Right lobe of liver (tissue), 6 donors: ENCODE results near the gene TCOF1. TPM values are rescaled to one million over a fixed set of nuclear protein-coding genes. Genes with fewer than 3 reads are reported as not detected.

Experiments used
- ATAC-seq, 4 donors: fragments of 200-7000 bp; cut with Tn5 transposase; one replicate each; pipeline ENCODE4 v1.9.1; 2020; ENCODE audit warnings: mild to moderate bottlenecking in 4 of 4, moderate library complexity in 4 of 4
- DNase-seq, 3 donors: peaks; one replicate each; pipeline ENCODE4 v3.0.0-alpha.2; 2020
- H3K27ac ChIP-seq, 3 donors: fragments of 200-600 bp; one replicate each; pipeline ENCODE4 v1.8.0; 2022
- H3K27me3 ChIP-seq, 2 donors: fragments of 200-600 bp; one replicate each; pipeline ENCODE4 v1.8.0; 2022
- H3K36me3 ChIP-seq, 4 donors: fragments of 200-600 bp; sonication (generic) in 1 of 4; one replicate each; pipeline versions ENCODE4 v1.5.1 to v1.8.0; 2017 to 2022; ENCODE audit warnings: control low read depth in 1 of 4
- H3K4me1 ChIP-seq, 4 donors: fragments of 200-600 bp; sonication (generic) in 1 of 4; one replicate each; pipeline versions ENCODE4 v1.5.1 to v1.8.0; 2017 to 2022; ENCODE audit warnings: control low read depth in 1 of 4
- H3K4me3 ChIP-seq, 3 donors: fragments of 200-600 bp; one replicate each; pipeline ENCODE4 v1.8.0; 2022
- H3K9me3 ChIP-seq, 4 donors: fragments of 200-600 bp; sonication (generic) in 1 of 4; one replicate each; pipeline versions ENCODE4 v1.5.1 to v1.8.0; 2017 to 2022; ENCODE audit warnings: control low read depth in 1 of 4
- POLR2A ChIP-seq: fragments of 450-650 bp; IDR thresholded peaks from one replicate; pipeline ENCODE4 v1.6.1; 2017; ENCODE audit warnings: antibody characterized with exemption, mild to moderate bottlenecking
- WGBS: methylation state at CpG from one replicate; pipeline ENCODE4 v1.1.6; 2018; ENCODE audit warnings: low coverage, low lambda C conversion rate; ENCODE audit not compliant: insufficient coverage; ENCODE audit errors: missing lambda C conversion rate; 5-methylcytosine and 5-hydroxymethylcytosine counted together
- intact Hi-C, 2 donors: fragments of 100-400 bp; cut with DNase I; formaldehyde crosslinking; loops; one replicate each; pipeline versions ENCODE4 v1.11.2 to v1.14.1; 2022
- total RNA-seq, 6 experiments: library from RNA; depleted of rRNA in 2 of 6; stranded (reverse); fragments of >200 nt in 2 of 6; fragmentation: NEBNext Ultra II Directional in 3 of 6; extraction: Animal tissue kit (Norgen Biotek cat#: 25700) in 3 of 6; gene quantifications; one replicate each; pipeline versions ENCODE4 v1.1.0 to v1.2.4, GENCODE V29; 2016 to 2023
- TF ChIP-seq, protein P1 (sequence below), 4 donors: fragments of 200-600 bp in 3 of 4; fragments of 450-650 bp in 1 of 4; IDR thresholded peaks; one replicate each; pipeline versions ENCODE4 v1.5.1 to v1.8.0; 2016 to 2022; ENCODE audit warnings: antibody characterized with exemption in 4 of 4, mild to moderate bottlenecking in 2 of 4
- donor health status: DM: no; HTN: yes; CAD: no.
- donor health status: DM: no; HTN: no; CAD: no.
- donor health status: DM: no; HTN: no; CAD: no.
- donor health status: DM: no; HTN: yes; CAD: no.
- donor health status: DM: no; HTN: yes; CAD: no.

TCOF1 gene
- total RNA-seq, 6 experiments from 2014 or later = 6.7 to 12.0 (median 8.9) TPM

DNA sequence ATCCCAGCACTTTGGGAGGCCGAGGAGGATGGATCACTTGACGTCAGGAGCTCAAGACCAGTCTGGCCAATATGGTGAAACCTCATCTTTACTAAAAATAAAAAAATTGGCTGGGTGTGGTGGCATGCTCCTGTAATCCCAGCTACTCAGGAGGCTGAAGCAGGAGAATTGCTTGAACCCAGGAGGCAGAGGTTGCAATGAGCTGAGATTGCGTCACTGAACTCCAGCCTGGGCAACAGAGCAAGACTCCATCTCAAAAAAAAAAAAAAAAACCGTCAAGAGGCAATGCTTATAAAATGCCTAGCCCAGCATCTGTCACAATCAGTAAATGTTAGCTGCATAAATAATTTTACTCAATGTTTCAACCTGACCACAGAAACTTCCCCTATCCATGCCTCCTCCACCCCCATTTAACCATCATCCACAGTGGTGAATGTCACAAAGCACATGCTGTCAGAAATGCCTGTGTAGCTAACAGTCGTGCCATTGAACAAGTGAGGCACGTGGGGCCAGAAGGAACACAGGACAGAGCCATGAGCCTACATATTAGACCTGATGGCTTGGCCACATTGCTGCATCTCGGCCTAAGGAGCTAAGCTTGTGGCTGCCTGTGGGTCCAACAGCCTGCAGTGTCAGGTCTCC is 16.8 kb upstream of the TCOF1 start:
- ATAC-seq = no peak
- TF ChIP-seq POLR2A = no peak
- TF ChIP-seq, protein P1, sequence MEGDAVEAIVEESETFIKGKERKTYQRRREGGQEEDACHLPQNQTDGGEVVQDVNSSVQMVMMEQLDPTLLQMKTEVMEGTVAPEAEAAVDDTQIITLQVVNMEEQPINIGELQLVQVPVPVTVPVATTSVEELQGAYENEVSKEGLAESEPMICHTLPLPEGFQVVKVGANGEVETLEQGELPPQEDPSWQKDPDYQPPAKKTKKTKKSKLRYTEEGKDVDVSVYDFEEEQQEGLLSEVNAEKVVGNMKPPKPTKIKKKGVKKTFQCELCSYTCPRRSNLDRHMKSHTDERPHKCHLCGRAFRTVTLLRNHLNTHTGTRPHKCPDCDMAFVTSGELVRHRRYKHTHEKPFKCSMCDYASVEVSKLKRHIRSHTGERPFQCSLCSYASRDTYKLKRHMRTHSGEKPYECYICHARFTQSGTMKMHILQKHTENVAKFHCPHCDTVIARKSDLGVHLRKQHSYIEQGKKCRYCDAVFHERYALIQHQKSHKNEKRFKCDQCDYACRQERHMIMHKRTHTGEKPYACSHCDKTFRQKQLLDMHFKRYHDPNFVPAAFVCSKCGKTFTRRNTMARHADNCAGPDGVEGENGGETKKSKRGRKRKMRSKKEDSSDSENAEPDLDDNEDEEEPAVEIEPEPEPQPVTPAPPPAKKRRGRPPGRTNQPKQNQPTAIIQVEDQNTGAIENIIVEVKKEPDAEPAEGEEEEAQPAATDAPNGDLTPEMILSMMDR (IDR thresholded peaks at IDR 0.05) = no peak

DNA sequence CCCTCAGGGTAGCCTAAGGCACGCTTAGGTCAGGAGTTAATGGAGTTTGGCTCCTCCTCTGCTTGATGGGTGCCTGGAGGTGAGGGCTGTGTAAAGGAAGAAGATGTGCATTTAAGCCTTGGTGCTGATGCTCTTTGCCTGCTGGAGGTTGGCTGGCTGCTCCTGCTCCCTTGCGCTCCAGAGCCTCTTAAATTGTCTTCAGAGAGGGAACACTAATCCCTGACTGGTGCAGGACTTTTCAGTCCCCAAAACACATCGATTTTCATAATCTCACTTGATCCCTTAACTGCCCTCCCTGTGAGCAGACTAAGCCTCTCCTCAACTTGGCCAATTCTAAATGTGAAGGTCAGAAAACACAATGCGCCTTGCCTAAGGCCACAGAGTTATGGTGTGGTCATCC is 16.2 kb upstream of the TCOF1 start:
- WGBS = 40% methylated on average over 1 of the region's 4 CpGs
- Histone ChIP-seq H3K27me3 (no peaks in the 10 kb centered on the region), H3K27ac (no peak overlapping the region), H3K9me3 (no peaks in the 10 kb centered on the region), H3K4me3 (no peak overlapping the region), H3K4me1 (no peaks in the 10 kb centered on the region), H3K36me3 (no peaks in the 10 kb centered on the region)
- ATAC-seq (no peak), DNase-seq (no peak)
- TF ChIP-seq, protein P1 (IDR thresholded peaks at IDR 0.05) = no peak
- TF ChIP-seq POLR2A = no peak
- intact Hi-C loops = loop anchor here in 1 of 2 donors (10.0 kb wide), 1 partner anchor 177 kb away; the partner anchor contains the start of gene CDX1

More for the DNA sequence above, 16.8 kb upstream of the TCOF1 start:
- intact Hi-C loops = loop anchor here in 1 of 2 donors (10.0 kb wide), 1 partner anchor 176 kb away; the partner anchor contains the start of gene CDX1
- H3K4me3 ChIP-seq = no peak overlapping the region
- H3K27me3 ChIP-seq = no peaks in the 10 kb centered on the region
- H3K9me3 ChIP-seq = no peaks in the 10 kb centered on the region
- no peak for DNase-seq
- no peaks in the 10 kb centered on the region for H3K36me3 ChIP-seq
- H3K4me1 ChIP-seq = no peaks in the 10 kb centered on the region
- 70% methylated on average over 7 of the region's 7 CpGs for WGBS
- H3K27ac ChIP-seq = no peak overlapping the region

DNA sequence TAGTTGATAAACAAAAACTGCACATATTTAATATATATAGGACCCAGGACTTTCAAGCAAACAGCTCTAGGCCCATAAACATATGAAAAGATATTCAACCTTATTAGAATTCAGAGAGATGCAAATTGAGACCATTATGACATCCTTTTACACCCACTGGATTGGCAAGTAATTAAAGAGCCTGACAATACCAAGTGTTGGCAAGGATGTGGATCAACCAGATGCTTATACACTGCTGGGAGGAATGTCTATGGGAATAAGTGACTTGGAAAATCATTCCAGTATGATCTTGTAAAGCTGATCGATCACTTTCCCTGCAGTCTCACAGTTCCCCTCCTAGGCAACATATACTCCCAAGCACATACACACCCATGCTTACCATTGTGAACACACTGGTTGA is 15.5 kb upstream of the TCOF1 start:
- Histone ChIP-seq H3K4me1 (no peaks in the 10 kb centered on the region), H3K27ac (no peak overlapping the region), H3K9me3 (no peaks in the 10 kb centered on the region), H3K27me3 (no peaks in the 10 kb centered on the region), H3K4me3 (no peak overlapping the region), H3K36me3 (no peaks in the 10 kb centered on the region)
- intact Hi-C loops = loop anchor here in 1 of 2 donors (10.0 kb wide), 1 partner anchor 177 kb away; the partner anchor contains the start of gene CDX1
- TF ChIP-seq, protein P1 (IDR thresholded peaks at IDR 0.05) = no peak
- no peak for TF ChIP-seq POLR2A
- no CpG with 5 or more reads among the region's 1 CpG for WGBS
- DNase-seq (no peak), ATAC-seq (no peak)

DNA sequence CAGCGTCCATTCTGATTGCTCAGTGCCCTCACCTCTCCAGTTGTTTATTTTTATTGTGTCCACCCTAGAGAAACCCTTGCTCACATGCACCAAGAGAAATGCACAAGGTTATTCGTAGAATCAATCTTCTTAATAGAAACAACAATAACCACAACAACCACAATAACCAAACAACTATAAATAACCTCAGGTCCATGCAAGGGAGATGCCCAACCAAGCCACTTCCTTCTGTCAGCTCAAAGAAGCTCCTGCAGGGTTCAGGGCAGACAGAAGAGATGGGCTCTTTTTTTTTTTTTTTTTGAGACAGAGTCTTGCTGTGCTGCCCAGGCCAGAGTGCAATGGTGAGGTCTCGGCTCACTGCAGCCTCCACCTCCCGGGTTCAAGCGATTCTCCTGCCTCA is 14.9 kb upstream of the TCOF1 start:
- no peaks in the 10 kb centered on the region for H3K27me3 ChIP-seq
- 79% methylated on average over 5 of the region's 5 CpGs for WGBS
- no peak for ATAC-seq
- no peaks in the 10 kb centered on the region for H3K9me3 ChIP-seq
- intact Hi-C loops = loop anchor here in 1 of 2 donors (10.0 kb wide), 1 partner anchor 178 kb away; the partner anchor contains the start of gene CDX1
- no peak overlapping the region for H3K27ac ChIP-seq
- DNase-seq = no peak
- TF ChIP-seq, protein P1 (IDR thresholded peaks at IDR 0.05) = no peak
- no peak for TF ChIP-seq POLR2A
- no peak overlapping the region for H3K4me3 ChIP-seq
- H3K4me1 ChIP-seq = no peaks in the 10 kb centered on the region
- no peaks in the 10 kb centered on the region for H3K36me3 ChIP-seq
